GM23338 (cell line): ENCODE results near the gene PDRG1. TPM values are rescaled to one million over a fixed set of nuclear protein-coding genes. Genes with fewer than 3 reads are reported as not detected.

Source experiments
- ATAC-seq: fragments of 200-7000 bp; cut with Tn5 transposase; 3 replicates; pipeline ENCODE4 v1.9.1; 2020
- DNase-seq: peaks from one replicate; pipeline ENCODE4 v3.0.0-alpha.2; 2015; ENCODE audit warnings: low spot score
- H2AFZ ChIP-seq: fragments of 200-600 bp; sonication (generic); 2 replicates; pipeline ENCODE4 v1.8.0; 2016; ENCODE audit warnings: antibody characterized with exemption, mild to moderate bottlenecking, moderate library complexity
- H3F3A ChIP-seq: fragments of 200-600 bp; sonication (generic); replicated peaks from 2 replicates; pipeline ENCODE4 v1.8.0; 2017; ENCODE audit warnings: antibody characterized with exemption, mixed run types, low read depth
- H3K27ac ChIP-seq: fragments of 200-600 bp; sonication (generic); 2 replicates; pipeline ENCODE4 v1.6.1; 2016; ENCODE audit warnings: low read depth
- H3K27me3 ChIP-seq: fragments of 200-600 bp; sonication (generic); 2 replicates; pipeline ENCODE4 v1.8.0; 2016; ENCODE audit warnings: mild to moderate bottlenecking, mixed run types, moderate library complexity; ENCODE audit not compliant: insufficient read depth
- H3K36me3 ChIP-seq: fragments of 200-600 bp; sonication (generic); 2 replicates; pipeline ENCODE4 v1.8.0; 2016; ENCODE audit warnings: mild to moderate bottlenecking; ENCODE audit not compliant: insufficient read depth
- H3K4me1 ChIP-seq: fragments of 200-600 bp; sonication (generic); 2 replicates; pipeline ENCODE4 v1.8.0; 2016; ENCODE audit warnings: mild to moderate bottlenecking, moderate library complexity; ENCODE audit not compliant: insufficient read depth
- H3K4me2 ChIP-seq: fragments of 200-600 bp; sonication (generic); 2 replicates; pipeline ENCODE4 v1.7.1; 2017; ENCODE audit warnings: mixed run types
- H3K4me3 ChIP-seq: fragments of 200-600 bp; sonication (generic); 2 replicates; pipeline ENCODE4 v1.6.1; 2016; ENCODE audit warnings: mixed run types
- H3K79me2 ChIP-seq: fragments of 200-600 bp; sonication (generic); replicated peaks from 2 replicates; pipeline ENCODE4 v1.8.0; 2017; ENCODE audit warnings: mild to moderate bottlenecking; ENCODE audit not compliant: insufficient read depth
- H3K9me2 ChIP-seq: fragments of 200-600 bp; sonication (generic); 2 replicates; pipeline ENCODE4 v1.8.0; 2017; ENCODE audit not compliant: insufficient read depth
- H4K20me1 ChIP-seq: fragments of 200-600 bp; sonication (generic); replicated peaks from 2 replicates; pipeline ENCODE4 v1.8.0; 2017; ENCODE audit warnings: mild to moderate bottlenecking; ENCODE audit not compliant: insufficient read depth
- H3K27ac Mint-ChIP-seq: 2 replicates; pipeline ENCODE4 v1.8.0; 2020; ENCODE audit warnings: inconsistent platforms, mild to moderate bottlenecking, moderate library complexity, mixed read lengths
- H3K27me3 Mint-ChIP-seq: 3 replicates; pipeline ENCODE4 v1.8.0; 2022; ENCODE audit warnings: low read depth, mild to moderate bottlenecking, moderate library complexity, mixed read lengths, inconsistent platforms; ENCODE audit not compliant: insufficient read depth, poor library complexity
- H3K36me3 Mint-ChIP-seq: 3 replicates; pipeline ENCODE4 v1.8.0; 2021; ENCODE audit warnings: low read depth, mild to moderate bottlenecking, inconsistent platforms, moderate library complexity, mixed read lengths
- H3K4me1 Mint-ChIP-seq: 3 replicates; pipeline ENCODE4 v1.8.0; 2020; ENCODE audit warnings: mild to moderate bottlenecking, inconsistent platforms, mixed read lengths
- H3K4me3 Mint-ChIP-seq: 3 replicates; pipeline ENCODE4 v1.8.0; 2021; ENCODE audit warnings: moderate library complexity, mild to moderate bottlenecking, inconsistent platforms, mixed read lengths
- H3K9me3 Mint-ChIP-seq: 3 replicates; pipeline ENCODE4 v1.8.0; 2020; ENCODE audit warnings: moderate library complexity, mild to moderate bottlenecking, inconsistent platforms, mixed read lengths
- CREB1 ChIP-seq: fragments of 250-450 bp; sonication (Bioruptor Pico); IDR thresholded peaks from 2 replicates; pipeline ENCODE4 v1.5.0; 2020; ENCODE audit warnings: low read depth, mild to moderate bottlenecking, moderate library complexity
- CTCF ChIP-seq, 2 experiments: fragments of 200-600 bp in 1 of 2; sonication (generic) in 1 of 2; conservative IDR thresholded peaks; 2 replicates each; pipeline versions ENCODE4 v1.5.1 to v1.6.1; 2016 to 2017; ENCODE audit warnings: antibody characterized with exemption in 2 of 2, low read depth in 2 of 2, mild to moderate bottlenecking in 2 of 2, moderate library complexity in 1 of 2
- ETS1 ChIP-seq: IDR thresholded peaks from 2 replicates; pipeline ENCODE4 v1.6.1; 2016; ENCODE audit warnings: antibody characterized with exemption
- EZH2 ChIP-seq: fragments of 200-600 bp; sonication (generic); IDR thresholded peaks from one replicate; pipeline ENCODE4 v1.8.0; 2017; ENCODE audit warnings: antibody characterized with exemption, mild to moderate bottlenecking, low read depth; ENCODE audit not compliant: unreplicated experiment
- EZH2phosphoT487 ChIP-seq: fragments of 200-600 bp; sonication (generic); IDR thresholded peaks from one replicate; pipeline ENCODE4 v1.8.1; 2018; ENCODE audit warnings: antibody characterized with exemption; ENCODE audit not compliant: unreplicated experiment
- JUNB ChIP-seq: IDR thresholded peaks from one replicate; pipeline ENCODE4 v1.6.1; 2016; ENCODE audit warnings: antibody characterized with exemption; ENCODE audit not compliant: unreplicated experiment
- NANOG ChIP-seq: IDR thresholded peaks from 2 replicates; pipeline ENCODE4 v1.6.1; 2016; ENCODE audit warnings: antibody characterized with exemption, borderline replicate concordance
- POLR2AphosphoS5 ChIP-seq: IDR thresholded peaks from 2 replicates; pipeline ENCODE4 v1.6.1; 2016; ENCODE audit warnings: antibody characterized with exemption, low read depth
- STAT1 ChIP-seq: IDR thresholded peaks from one replicate; pipeline ENCODE4 v1.6.1; 2016; ENCODE audit warnings: antibody characterized with exemption; ENCODE audit not compliant: unreplicated experiment
- ZNF114 ChIP-seq: fragments of 250-450 bp; sonication (Bioruptor Pico); IDR thresholded peaks from 2 replicates; pipeline ENCODE4 v1.5.0; 2020; ENCODE audit warnings: mild to moderate bottlenecking, moderate library complexity
- ZNF331 ChIP-seq: fragments of 250-450 bp; sonication (Bioruptor Pico); IDR thresholded peaks from 2 replicates; pipeline ENCODE4 v1.5.0; 2020; ENCODE audit warnings: low read depth, mild to moderate bottlenecking, moderate library complexity
- ZNF462 ChIP-seq: fragments of 250-450 bp; sonication (Bioruptor Pico); IDR thresholded peaks from 2 replicates; pipeline ENCODE4 v1.5.0; 2020; ENCODE audit warnings: mild to moderate bottlenecking, moderate library complexity
- polyA plus RNA-seq: library from polyadenylated mRNA; unstranded; fragments of >200 nt; fragmentation: Nextera tagmentation; extraction: Ambion mirVana; gene quantifications from 2 replicates; pipeline ENCODE4 v1.2.1, GENCODE V29; 2016
- total RNA-seq: library from RNA; depleted of rRNA; stranded (reverse); fragments of >200 nt; shearing (Covaris generic); gene quantifications from 2 replicates; pipeline ENCODE4 v1.2.3, GENCODE V29; 2014
- TF ChIP-seq, protein P1 (sequence below): IDR thresholded peaks from one replicate; pipeline ENCODE4 v1.6.1; 2018; ENCODE audit warnings: antibody characterized with exemption; ENCODE audit not compliant: unreplicated experiment

PDRG1 gene
- total and polyA plus RNA-seq, 2 experiments from 2014 or later, result 10.5 to 27.8 TPM

DNA sequence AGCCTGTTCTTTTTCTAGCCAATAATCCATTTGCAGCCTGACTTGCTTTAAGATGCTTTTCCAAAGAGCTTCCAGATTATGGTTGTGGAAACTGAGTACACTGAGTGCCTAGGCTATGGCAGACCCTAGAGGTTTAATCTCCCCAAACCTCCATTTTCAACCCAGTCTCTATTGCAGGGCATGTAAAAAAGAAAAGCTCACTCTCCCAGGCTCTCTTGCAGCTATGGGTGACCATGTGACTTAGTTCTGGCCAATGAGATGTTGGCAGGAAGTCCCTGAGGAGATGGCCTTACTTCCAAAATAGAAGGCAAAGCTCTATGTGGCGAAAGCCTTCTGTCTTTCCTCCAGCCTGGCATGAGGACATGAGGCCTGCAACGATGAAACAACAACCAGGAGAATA is 3.8 kb downstream of the PDRG1 start:
- Mint-ChIP-seq H3K27ac (no peak overlapping the region), H3K27me3 (peaks cover 9% of the 10 kb centered on the region), H3K4me1 (peaks cover 8% of the 10 kb centered on the region), H3K9me3 (peaks cover 10% of the 10 kb centered on the region), H3K4me3 (no peak overlapping the region), H3K36me3 (peaks cover 64% of the 10 kb centered on the region)
- H3K79me2 ChIP-seq, result peaks cover 32% of the 10 kb centered on the region
- H2AFZ ChIP-seq, result no peak overlapping the region
- TF ChIP-seq POLR2AphosphoS5, result no peak
- TF ChIP-seq ZNF114, result no peak
- TF ChIP-seq STAT1, result no peak
- TF ChIP-seq ETS1, result no peak
- no peak for TF ChIP-seq JUNB
- TF ChIP-seq CTCF (conservative IDR thresholded peaks at IDR 0.05; ENCODE audit: low read depth in 2 of 2), result no peak
- TF ChIP-seq CREB1 (CRISPR knock-in tag), result no peak
- TF ChIP-seq, protein P1, sequence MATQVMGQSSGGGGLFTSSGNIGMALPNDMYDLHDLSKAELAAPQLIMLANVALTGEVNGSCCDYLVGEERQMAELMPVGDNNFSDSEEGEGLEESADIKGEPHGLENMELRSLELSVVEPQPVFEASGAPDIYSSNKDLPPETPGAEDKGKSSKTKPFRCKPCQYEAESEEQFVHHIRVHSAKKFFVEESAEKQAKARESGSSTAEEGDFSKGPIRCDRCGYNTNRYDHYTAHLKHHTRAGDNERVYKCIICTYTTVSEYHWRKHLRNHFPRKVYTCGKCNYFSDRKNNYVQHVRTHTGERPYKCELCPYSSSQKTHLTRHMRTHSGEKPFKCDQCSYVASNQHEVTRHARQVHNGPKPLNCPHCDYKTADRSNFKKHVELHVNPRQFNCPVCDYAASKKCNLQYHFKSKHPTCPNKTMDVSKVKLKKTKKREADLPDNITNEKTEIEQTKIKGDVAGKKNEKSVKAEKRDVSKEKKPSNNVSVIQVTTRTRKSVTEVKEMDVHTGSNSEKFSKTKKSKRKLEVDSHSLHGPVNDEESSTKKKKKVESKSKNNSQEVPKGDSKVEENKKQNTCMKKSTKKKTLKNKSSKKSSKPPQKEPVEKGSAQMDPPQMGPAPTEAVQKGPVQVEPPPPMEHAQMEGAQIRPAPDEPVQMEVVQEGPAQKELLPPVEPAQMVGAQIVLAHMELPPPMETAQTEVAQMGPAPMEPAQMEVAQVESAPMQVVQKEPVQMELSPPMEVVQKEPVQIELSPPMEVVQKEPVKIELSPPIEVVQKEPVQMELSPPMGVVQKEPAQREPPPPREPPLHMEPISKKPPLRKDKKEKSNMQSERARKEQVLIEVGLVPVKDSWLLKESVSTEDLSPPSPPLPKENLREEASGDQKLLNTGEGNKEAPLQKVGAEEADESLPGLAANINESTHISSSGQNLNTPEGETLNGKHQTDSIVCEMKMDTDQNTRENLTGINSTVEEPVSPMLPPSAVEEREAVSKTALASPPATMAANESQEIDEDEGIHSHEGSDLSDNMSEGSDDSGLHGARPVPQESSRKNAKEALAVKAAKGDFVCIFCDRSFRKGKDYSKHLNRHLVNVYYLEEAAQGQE, result no peak
- TF ChIP-seq NANOG, result no peak
- TF ChIP-seq ZNF462, result no peak
- TF ChIP-seq EZH2phosphoT487, result no peak
- no peak for TF ChIP-seq EZH2
- TF ChIP-seq ZNF331 (CRISPR knock-in tag), result no peak
- H3K27ac ChIP-seq, result no peak overlapping the region
- H4K20me1 ChIP-seq, result peaks cover 61% of the 10 kb centered on the region
- H3K9me2 ChIP-seq, result no peaks in the 10 kb centered on the region
- H3K4me2 ChIP-seq, result no peak overlapping the region
- ATAC-seq (no peak), DNase-seq (no peak)
- no peak overlapping the region for H3K4me3 ChIP-seq
- H3K36me3 ChIP-seq, result peaks cover 41% of the 10 kb centered on the region
- peaks cover 10% of the 10 kb centered on the region for H3F3A ChIP-seq
- peaks cover 10% of the 10 kb centered on the region for H3K4me1 ChIP-seq
- H3K27me3 ChIP-seq, result no peaks in the 10 kb centered on the region
